Neural progenitor cell (in vitro differentiated cells): ENCODE data around the gene NADSYN1. TPM values are rescaled to one million over a fixed set of nuclear protein-coding genes. Genes with fewer than 3 reads are reported as not detected.

Source experiments
- DNase-seq: peaks from one replicate; pipeline ENCODE4 v3.0.0-alpha.2; 2016; ENCODE audit warnings: low spot score
- H2AFZ ChIP-seq: fragments of 200-600 bp; sonication (generic); replicated peaks from 2 replicates; pipeline ENCODE4 v1.6.1; 2016; ENCODE audit warnings: antibody characterized with exemption
- H3F3A ChIP-seq: fragments of 200-600 bp; sonication (generic); 2 replicates; pipeline ENCODE4 v1.6.1; 2016; ENCODE audit warnings: antibody characterized with exemption, low read depth
- H3K27ac ChIP-seq: fragments of 200-600 bp; sonication (generic); 2 replicates; pipeline ENCODE4 v1.5.1; 2016; ENCODE audit warnings: mild to moderate bottlenecking
- H3K27me3 ChIP-seq: fragments of 200-600 bp; sonication (generic); 2 replicates; pipeline ENCODE4 v1.6.1; 2016; ENCODE audit warnings: mild to moderate bottlenecking, moderate library complexity
- H3K36me3 ChIP-seq: fragments of 200-600 bp; sonication (generic); 2 replicates; pipeline ENCODE4 v1.5.1; 2016
- H3K4me1 ChIP-seq: fragments of 200-600 bp; sonication (generic); 2 replicates; pipeline ENCODE4 v1.6.1; 2016; ENCODE audit warnings: mixed run types
- H3K4me2 ChIP-seq: fragments of 200-600 bp; sonication (generic); 2 replicates; pipeline ENCODE4 v1.6.1; 2016
- H3K4me3 ChIP-seq: fragments of 200-600 bp; sonication (generic); 2 replicates; pipeline ENCODE4 v1.5.1; 2016
- H3K79me2 ChIP-seq: fragments of 200-600 bp; sonication (generic); 2 replicates; pipeline ENCODE4 v1.6.1; 2016; ENCODE audit warnings: low read depth
- H3K9ac ChIP-seq: fragments of 200-600 bp; sonication (generic); 2 replicates; pipeline ENCODE4 v1.6.1; 2016
- H3K9me3 ChIP-seq: fragments of 200-600 bp; sonication (generic); 2 replicates; pipeline ENCODE4 v1.5.1; 2016; ENCODE audit warnings: low read depth
- H4K20me1 ChIP-seq: fragments of 200-600 bp; sonication (generic); 2 replicates; pipeline ENCODE4 v1.6.1; 2016; ENCODE audit warnings: low read depth
- H3K27ac Mint-ChIP-seq: 3 replicates; pipeline ENCODE4 v1.8.0; 2021; ENCODE audit warnings: mixed read lengths
- H3K27me3 Mint-ChIP-seq: 2 replicates; pipeline ENCODE4 v1.8.0; 2022; ENCODE audit warnings: low read depth, mild to moderate bottlenecking, inconsistent platforms, moderate library complexity, mixed read lengths; ENCODE audit not compliant: insufficient read depth
- H3K36me3 Mint-ChIP-seq: 3 replicates; pipeline ENCODE4 v1.8.0; 2021; ENCODE audit warnings: mixed read lengths
- H3K4me1 Mint-ChIP-seq: 3 replicates; pipeline ENCODE4 v1.8.0; 2021; ENCODE audit warnings: mixed read lengths
- H3K4me3 Mint-ChIP-seq: 3 replicates; pipeline ENCODE4 v1.8.0; 2021; ENCODE audit warnings: mild to moderate bottlenecking, moderate library complexity, mixed read lengths
- H3K9me3 Mint-ChIP-seq: 3 replicates; pipeline ENCODE4 v1.8.0; 2020; ENCODE audit warnings: mixed read lengths
- EZH2 ChIP-seq: fragments of 200-600 bp; sonication (generic); IDR thresholded peaks from 2 replicates; pipeline ENCODE4 v1.6.1; 2017; ENCODE audit warnings: antibody characterized with exemption, mild to moderate bottlenecking, moderate library complexity
- EZH2phosphoT487 ChIP-seq: fragments of 200-600 bp; sonication (generic); IDR thresholded peaks from 2 replicates; pipeline ENCODE4 v1.6.1; 2017; ENCODE audit warnings: antibody characterized with exemption
- total RNA-seq: library from RNA; depleted of rRNA; stranded (reverse); fragments of >200 nt; gene quantifications from 2 replicates; pipeline ENCODE4 v1.2.3, GENCODE V29; 2015; ENCODE audit warnings: low replicate concordance
- TF ChIP-seq, protein P1 (sequence below): fragments of 200-600 bp; sonication (generic); IDR thresholded peaks from 2 replicates; pipeline ENCODE4 v1.5.1; 2017; ENCODE audit warnings: antibody characterized with exemption, mild to moderate bottlenecking

Gene NADSYN1
- total RNA-seq, 1 donor from 2014 or later: 25.0 TPM

DNA sequence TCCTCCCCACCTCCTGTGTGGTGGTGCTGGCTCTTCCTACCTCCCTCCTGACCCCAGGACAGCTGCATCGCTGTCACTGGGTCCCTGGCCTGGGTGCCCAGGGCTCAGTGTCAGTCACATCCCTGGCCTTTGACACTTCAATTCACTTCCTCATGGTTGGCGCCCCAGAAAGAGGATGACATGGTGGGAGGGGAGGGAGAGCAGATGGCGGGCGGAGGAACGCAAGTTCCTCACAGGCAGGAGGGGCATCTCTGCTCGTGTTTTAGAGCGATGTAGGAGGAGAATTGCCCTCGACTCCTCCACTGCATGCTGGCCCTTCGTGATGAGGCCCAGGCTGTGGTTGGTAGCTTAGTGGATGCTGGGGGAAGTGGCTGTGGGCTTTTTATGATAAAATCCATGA is 38.9 kb downstream of the NADSYN1 start:
- Histone ChIP-seq H3K4me3 (no peak overlapping the region), H3K79me2 (no peaks in the 10 kb centered on the region), H2AFZ (no peak overlapping the region), H3K4me2 (no peak overlapping the region), H3K27ac (no peak overlapping the region), H3F3A (no peaks in the 10 kb centered on the region), H3K36me3 (no peaks in the 10 kb centered on the region), H4K20me1 (no peaks in the 10 kb centered on the region), H3K27me3 (no peaks in the 10 kb centered on the region), H3K9me3 (no peaks in the 10 kb centered on the region), H3K4me1 (no peaks in the 10 kb centered on the region), H3K9ac (no peak overlapping the region)
- Mint-ChIP-seq H3K4me1 (peaks cover 19% of the 10 kb centered on the region), H3K4me3 (no peak overlapping the region), H3K9me3 (no peaks in the 10 kb centered on the region), H3K27ac (peak overlapping the region; percentile 73), H3K27me3 (peaks cover 2% of the 10 kb centered on the region), H3K36me3 (peaks cover 19% of the 10 kb centered on the region)
- TF ChIP-seq EZH2phosphoT487: no peak
- no peak for TF ChIP-seq EZH2
- TF ChIP-seq, protein P1, sequence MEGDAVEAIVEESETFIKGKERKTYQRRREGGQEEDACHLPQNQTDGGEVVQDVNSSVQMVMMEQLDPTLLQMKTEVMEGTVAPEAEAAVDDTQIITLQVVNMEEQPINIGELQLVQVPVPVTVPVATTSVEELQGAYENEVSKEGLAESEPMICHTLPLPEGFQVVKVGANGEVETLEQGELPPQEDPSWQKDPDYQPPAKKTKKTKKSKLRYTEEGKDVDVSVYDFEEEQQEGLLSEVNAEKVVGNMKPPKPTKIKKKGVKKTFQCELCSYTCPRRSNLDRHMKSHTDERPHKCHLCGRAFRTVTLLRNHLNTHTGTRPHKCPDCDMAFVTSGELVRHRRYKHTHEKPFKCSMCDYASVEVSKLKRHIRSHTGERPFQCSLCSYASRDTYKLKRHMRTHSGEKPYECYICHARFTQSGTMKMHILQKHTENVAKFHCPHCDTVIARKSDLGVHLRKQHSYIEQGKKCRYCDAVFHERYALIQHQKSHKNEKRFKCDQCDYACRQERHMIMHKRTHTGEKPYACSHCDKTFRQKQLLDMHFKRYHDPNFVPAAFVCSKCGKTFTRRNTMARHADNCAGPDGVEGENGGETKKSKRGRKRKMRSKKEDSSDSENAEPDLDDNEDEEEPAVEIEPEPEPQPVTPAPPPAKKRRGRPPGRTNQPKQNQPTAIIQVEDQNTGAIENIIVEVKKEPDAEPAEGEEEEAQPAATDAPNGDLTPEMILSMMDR: no peak
- DNase-seq: no peak

DNA sequence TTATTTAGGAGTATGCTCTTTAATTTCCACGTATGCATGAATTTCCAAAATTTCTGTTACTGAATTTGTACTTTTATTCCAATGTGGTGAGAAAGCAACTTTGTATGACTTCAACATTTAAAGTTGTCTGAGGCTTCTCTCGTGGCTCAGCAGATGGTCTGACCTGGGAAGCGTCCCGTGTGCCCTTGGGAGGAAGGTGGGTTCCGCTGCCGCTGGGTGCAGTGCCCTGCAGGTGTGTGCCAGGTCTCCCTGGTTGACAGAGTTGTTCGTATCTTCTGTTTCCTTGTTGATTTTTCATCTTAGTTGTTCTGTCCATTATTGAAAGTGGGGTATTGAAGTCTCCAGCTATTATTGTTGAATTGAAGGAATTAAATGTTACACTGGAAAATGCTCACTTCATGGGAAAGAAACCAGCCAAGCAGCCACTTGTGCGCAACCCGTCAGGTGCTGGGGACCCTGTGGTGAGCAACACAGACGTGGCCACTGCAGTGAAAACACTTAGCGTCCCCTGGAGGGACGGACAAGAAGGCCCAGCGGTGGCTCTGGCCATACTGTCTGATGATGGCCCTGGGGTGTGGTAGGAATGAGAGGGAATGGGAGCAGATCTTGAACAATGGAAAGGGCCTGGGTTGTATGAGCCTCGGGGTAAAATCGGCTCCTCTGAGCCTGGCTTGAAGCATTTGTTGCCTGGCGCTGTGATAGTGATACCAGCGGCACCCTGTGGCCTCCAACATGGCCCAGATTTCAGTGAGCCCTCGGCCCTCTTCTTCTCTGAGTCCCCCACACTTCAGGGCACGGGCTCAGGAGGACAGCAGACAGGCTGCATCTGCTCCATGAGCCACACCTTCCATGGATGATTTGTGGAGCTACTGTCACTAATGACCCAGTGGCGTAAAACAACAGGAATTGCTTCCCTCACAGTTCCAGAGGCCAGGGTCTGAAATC is 42.6 kb downstream of the NADSYN1 start:
- Histone ChIP-seq H4K20me1 (no peaks in the 10 kb centered on the region), H3K27ac (no peak overlapping the region), H3K4me2 (no peak overlapping the region), H3F3A (no peaks in the 10 kb centered on the region), H3K36me3 (no peaks in the 10 kb centered on the region), H3K9me3 (no peaks in the 10 kb centered on the region), H3K4me1 (no peaks in the 10 kb centered on the region), H3K79me2 (no peaks in the 10 kb centered on the region), H3K4me3 (no peak overlapping the region), H2AFZ (no peak overlapping the region), H3K27me3 (no peaks in the 10 kb centered on the region), H3K9ac (no peak overlapping the region)
- TF ChIP-seq EZH2phosphoT487 (no peak), EZH2 (no peak)
- TF ChIP-seq, protein P1: no peak
- H3K36me3 Mint-ChIP-seq: peaks cover 32% of the 10 kb centered on the region
- no peak for DNase-seq
- no peak overlapping the region for H3K4me3 Mint-ChIP-seq
- no peak overlapping the region for H3K27ac Mint-ChIP-seq
- peaks cover 5% of the 10 kb centered on the region for H3K27me3 Mint-ChIP-seq
- no peaks in the 10 kb centered on the region for H3K9me3 Mint-ChIP-seq
- H3K4me1 Mint-ChIP-seq: no peaks in the 10 kb centered on the region

DNA sequence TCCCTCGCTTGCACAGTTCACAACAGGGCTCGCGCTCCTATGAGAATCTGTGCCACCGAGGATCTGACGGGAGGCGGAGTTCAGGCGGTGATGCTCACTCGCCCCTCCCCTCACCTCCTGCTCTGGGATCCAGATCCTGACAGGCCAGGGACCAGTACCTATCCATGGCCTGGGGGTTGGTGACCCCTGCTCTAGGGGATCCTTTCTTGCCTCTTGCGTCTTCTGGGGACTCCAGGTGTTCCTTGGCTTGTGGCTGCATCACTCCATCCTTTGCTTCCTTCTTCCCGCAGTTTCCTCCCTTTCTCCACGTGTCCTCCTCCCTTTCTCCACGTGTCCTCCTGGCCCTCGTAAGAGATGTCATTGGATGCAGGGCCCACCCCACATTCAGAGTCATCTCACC is 43.4 kb downstream of the NADSYN1 start:
- no peak overlapping the region for H3K4me3 ChIP-seq
- Mint-ChIP-seq H3K27me3 (peaks cover 5% of the 10 kb centered on the region), H3K27ac (no peak overlapping the region), H3K4me1 (no peaks in the 10 kb centered on the region), H3K9me3 (no peaks in the 10 kb centered on the region), H3K36me3 (peaks cover 30% of the 10 kb centered on the region), H3K4me3 (no peak overlapping the region)
- H3K36me3 ChIP-seq: no peaks in the 10 kb centered on the region
- H3K79me2 ChIP-seq: no peaks in the 10 kb centered on the region
- no peak for DNase-seq
- H3F3A ChIP-seq: no peaks in the 10 kb centered on the region
- no peaks in the 10 kb centered on the region for H3K27me3 ChIP-seq
- no peak overlapping the region for H3K4me2 ChIP-seq
- TF ChIP-seq, protein P1: no peak
- TF ChIP-seq EZH2phosphoT487 (no peak), EZH2 (no peak)
- H3K27ac ChIP-seq: no peak overlapping the region
- no peaks in the 10 kb centered on the region for H3K9me3 ChIP-seq
- H3K4me1 ChIP-seq: no peaks in the 10 kb centered on the region
- H2AFZ ChIP-seq: no peak overlapping the region
- no peak overlapping the region for H3K9ac ChIP-seq
- H4K20me1 ChIP-seq: no peaks in the 10 kb centered on the region
